Suprapubic skin (tissue), 3 donors: ENCODE measurements around the gene GRM1.

Source experiments
- POLR2A ChIP-seq, 2 donors: fragments of 450-650 bp; IDR thresholded peaks; one replicate each; pipeline ENCODE4 v1.6.1; 2017; ENCODE audit warnings: antibody characterized with exemption in 2 of 2, mild to moderate bottlenecking in 2 of 2, moderate library complexity in 2 of 2
- TF ChIP-seq, protein P1 (sequence below), 2 donors: fragments of 200-600 bp in 1 of 2; fragments of 450-650 bp in 1 of 2; sonication (generic) in 1 of 2; IDR thresholded peaks; one replicate each; pipeline ENCODE4 v1.5.1; 2016 to 2019; ENCODE audit warnings: antibody characterized with exemption in 2 of 2, mild to moderate bottlenecking in 1 of 2, moderate library complexity in 1 of 2

- TF ChIP-seq, protein P1, sequence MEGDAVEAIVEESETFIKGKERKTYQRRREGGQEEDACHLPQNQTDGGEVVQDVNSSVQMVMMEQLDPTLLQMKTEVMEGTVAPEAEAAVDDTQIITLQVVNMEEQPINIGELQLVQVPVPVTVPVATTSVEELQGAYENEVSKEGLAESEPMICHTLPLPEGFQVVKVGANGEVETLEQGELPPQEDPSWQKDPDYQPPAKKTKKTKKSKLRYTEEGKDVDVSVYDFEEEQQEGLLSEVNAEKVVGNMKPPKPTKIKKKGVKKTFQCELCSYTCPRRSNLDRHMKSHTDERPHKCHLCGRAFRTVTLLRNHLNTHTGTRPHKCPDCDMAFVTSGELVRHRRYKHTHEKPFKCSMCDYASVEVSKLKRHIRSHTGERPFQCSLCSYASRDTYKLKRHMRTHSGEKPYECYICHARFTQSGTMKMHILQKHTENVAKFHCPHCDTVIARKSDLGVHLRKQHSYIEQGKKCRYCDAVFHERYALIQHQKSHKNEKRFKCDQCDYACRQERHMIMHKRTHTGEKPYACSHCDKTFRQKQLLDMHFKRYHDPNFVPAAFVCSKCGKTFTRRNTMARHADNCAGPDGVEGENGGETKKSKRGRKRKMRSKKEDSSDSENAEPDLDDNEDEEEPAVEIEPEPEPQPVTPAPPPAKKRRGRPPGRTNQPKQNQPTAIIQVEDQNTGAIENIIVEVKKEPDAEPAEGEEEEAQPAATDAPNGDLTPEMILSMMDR (IDR thresholded peaks at IDR 0.05): no peak
- TF ChIP-seq POLR2A (IDR thresholded peaks at IDR 0.05): no peak
Measured at GRCh38 chr6:146191612-146192011, 162.8 kb downstream of the GRM1 start.
